A549 (cell line): Measurements from ENCODE around the gene ABCB11. TPM values are rescaled to one million over a fixed set of nuclear protein-coding genes. Genes with fewer than 3 reads are reported as not detected.

Source experiments
- ATAC-seq, 2 experiments: fragments of 200-7000 bp in 1 of 2; fragments of >200 bp in 1 of 2; cut with Nextera tagmentation in 1 of 2; cut with Tn5 transposase in 1 of 2; 3 replicates each; pipeline versions ENCODE4 v1.8.0 to v1.9.1; 2018 to 2020; ENCODE audit warnings: mild to moderate bottlenecking in 1 of 2, moderate library complexity in 1 of 2
- CTCF ChIA-PET: fragments of 300-600 bp; sonication (Branson Sonifier 250); formaldehyde crosslinking; extraction: SDS; loops from one replicate; lab custom pipeline; 2021; ENCODE audit warnings: antibody characterized with exemption, inconsistent platforms; lab: Yijun Ruan, JAX
- POLR2A ChIA-PET: fragments of 350-600 bp; formaldehyde crosslinking; extraction: SDS; loops from one replicate; lab custom pipeline; 2021; ENCODE audit warnings: antibody characterized with exemption, inconsistent platforms; lab: Yijun Ruan, JAX
- DNase-seq, 2 experiments: peaks; one replicate each; pipeline versions ENCODE4 v3.0.0 to v3.0.0-alpha.2; 2011 to 2016; ENCODE audit warnings: low read depth in 1 of 2, low spot score in 1 of 2
- FAIRE-seq: peaks from 2 replicates; lab custom pipeline; 2011; peaks lifted over from hg19 to GRCh38; lab: Jason Lieb, UNC
- H3K27ac ChIP-seq, 2 experiments: fragments of >200 bp; sonication (Bioruptor Twin); formaldehyde crosslinking; 3 replicates each; pipeline ENCODE4 v1.5.1; 2016 to 2017
- H3K4me1 ChIP-seq: fragments of >200 bp; sonication (Bioruptor Twin); formaldehyde crosslinking; 3 replicates; pipeline ENCODE4 v1.6.1; 2016
- H3K4me2 ChIP-seq: fragments of >200 bp; sonication (Bioruptor Twin); formaldehyde crosslinking; 3 replicates; pipeline ENCODE4 v1.6.1; 2016
- H3K4me3 ChIP-seq: fragments of >200 bp; sonication (Bioruptor Twin); formaldehyde crosslinking; 3 replicates; pipeline ENCODE4 v1.5.1; 2016
- H3K9me3 ChIP-seq: fragments of >200 bp; sonication (Bioruptor Twin); formaldehyde crosslinking; 3 replicates; pipeline ENCODE4 v1.6.1; 2016
- CBX2 ChIP-seq: fragments of 200-600 bp; sonication (generic); IDR thresholded peaks from 2 replicates; pipeline ENCODE4 v1.6.1; 2016; ENCODE audit warnings: low read depth, mild to moderate bottlenecking, borderline replicate concordance
- ELK1 ChIP-seq: fragments of 150-350 bp; IDR thresholded peaks from 2 replicates; pipeline ENCODE4 v1.6.1; 2014; ENCODE audit warnings: low read depth, mild to moderate bottlenecking, low read length
- EP300 ChIP-seq, 2 experiments: fragments of >200 bp; sonication (Bioruptor Twin); formaldehyde crosslinking; IDR thresholded peaks; 2 replicates in 1 of 2; 3 replicates in 1 of 2; pipeline ENCODE4 v1.6.1; 2016 to 2017
- FOXS1 ChIP-seq: fragments of 250-450 bp; sonication (Bioruptor Pico); IDR thresholded peaks from 2 replicates; pipeline ENCODE4 v1.5.0; 2020; ENCODE audit warnings: mild to moderate bottlenecking, moderate library complexity
- HDAC2 ChIP-seq: fragments of 200-600 bp; sonication (generic); IDR thresholded peaks from 2 replicates; pipeline ENCODE4 v1.6.1; 2016
- HOXA7 ChIP-seq: fragments of 250-450 bp; sonication (Bioruptor Pico); IDR thresholded peaks from 2 replicates; pipeline ENCODE4 v1.5.0; 2020; ENCODE audit warnings: mild to moderate bottlenecking, moderate library complexity
- HOXB13 ChIP-seq: fragments of 250-450 bp; sonication (Bioruptor Pico); IDR thresholded peaks from 2 replicates; pipeline ENCODE4 v1.5.0; 2020; ENCODE audit warnings: low read depth, mild to moderate bottlenecking, moderate library complexity
- JUN ChIP-seq, 2 experiments: fragments of >200 bp; sonication (Bioruptor Twin); formaldehyde crosslinking; IDR thresholded peaks; 2 replicates in 1 of 2; 3 replicates in 1 of 2; pipeline ENCODE4 v1.6.1; 2016 to 2017
- KDM5A ChIP-seq: fragments of 200-600 bp; sonication (generic); IDR thresholded peaks from 2 replicates; pipeline ENCODE4 v1.6.1; 2016; ENCODE audit warnings: antibody characterized with exemption, mild to moderate bottlenecking
- MAFK ChIP-seq: fragments of 450-650 bp; IDR thresholded peaks from 2 replicates; pipeline ENCODE4 v1.6.1; 2014; ENCODE audit not compliant: partially characterized antibody
- NFE2L2 ChIP-seq: fragments of 150-350 bp; conservative IDR thresholded peaks from 2 replicates; pipeline ENCODE4 v1.6.1; 2014; ENCODE audit warnings: low read length
- NPAS2 ChIP-seq: fragments of 250-450 bp; sonication (Bioruptor Pico); IDR thresholded peaks from 2 replicates; pipeline ENCODE4 v1.8.0; 2022; ENCODE audit warnings: mild to moderate bottlenecking, moderate library complexity, borderline replicate concordance
- PBX3 ChIP-seq: IDR thresholded peaks from 2 replicates; pipeline ENCODE4 v1.6.1; 2012
- RAD21 ChIP-seq, 2 experiments: fragments of >200 bp in 1 of 2; sonication (Bioruptor Twin) in 1 of 2; formaldehyde crosslinking in 1 of 2; IDR thresholded peaks in 1 of 2; conservative IDR thresholded peaks in 1 of 2; 2 replicates in 1 of 2; 3 replicates in 1 of 2; pipeline ENCODE4 v1.6.1; 2012 to 2018; ENCODE audit warnings: inconsistent platforms in 1 of 2
- RARB ChIP-seq: fragments of 250-450 bp; sonication (Bioruptor Pico); IDR thresholded peaks from 2 replicates; pipeline ENCODE4 v1.8.0; 2021; ENCODE audit warnings: mild to moderate bottlenecking, moderate library complexity
- RCOR1 ChIP-seq: fragments of 150-350 bp; IDR thresholded peaks from 2 replicates; pipeline ENCODE4 v1.6.1; 2014; ENCODE audit warnings: antibody characterized with exemption, low read length, low read depth
- RFX5 ChIP-seq: fragments of 450-650 bp; IDR thresholded peaks from 2 replicates; pipeline ENCODE4 v1.7.1; 2014; ENCODE audit warnings: antibody characterized with exemption, mild to moderate bottlenecking, moderate library complexity
- SMC3 ChIP-seq: fragments of >200 bp; sonication (Bioruptor Twin); formaldehyde crosslinking; IDR thresholded peaks from 3 replicates; pipeline ENCODE4 v1.6.1; 2018; ENCODE audit warnings: inconsistent platforms
- TP53 ChIP-seq: fragments of 250-450 bp; sonication (Bioruptor Pico); IDR thresholded peaks from 2 replicates; pipeline ENCODE4 v1.5.0; 2021; ENCODE audit warnings: mild to moderate bottlenecking, moderate library complexity
- ZFP36 ChIP-seq: fragments of 450-650 bp; IDR thresholded peaks from 2 replicates; pipeline ENCODE4 v1.6.1; 2014; ENCODE audit warnings: borderline replicate concordance; ENCODE audit not compliant: partially characterized antibody
- ZNF302 ChIP-seq: fragments of 250-450 bp; sonication (Bioruptor Pico); IDR thresholded peaks from 2 replicates; pipeline ENCODE4 v1.9.0; 2021; ENCODE audit warnings: inconsistent platforms, mild to moderate bottlenecking, moderate library complexity
- WGBS: methylation state at CpG from one replicate; pipeline ENCODE4 v1.1.6; 2017; ENCODE audit errors: missing lambda C conversion rate; 5-methylcytosine and 5-hydroxymethylcytosine counted together
- polyA plus RNA-seq, 4 experiments: library from polyadenylated mRNA; depleted of rRNA in 3 of 4; stranded (reverse); fragments of >200 nt; fragmentation: RNase III in 1 of 4; extraction: RNeasy Plus Mini Kit Qiagen cat#74134 plus additional on column Dnase treatment in 1 of 4; gene quantifications; 2 replicates in 3 of 4; 3 replicates in 1 of 4; pipeline ENCODE4 v1.2.3, GENCODE V29; 2011 to 2017
- TF ChIP-seq, protein P1 (sequence below): fragments of >200 bp; sonication (Bioruptor Twin); formaldehyde crosslinking; IDR thresholded peaks from 3 replicates; pipeline ENCODE4 v1.5.1; 2016
- TF ChIP-seq, protein P2 (sequence below): fragments of 250-450 bp; sonication (Bioruptor Pico); IDR thresholded peaks from 2 replicates; pipeline ENCODE4 v1.5.0; 2020; ENCODE audit warnings: low read depth, mild to moderate bottlenecking, moderate library complexity
- TF ChIP-seq, protein P3 (sequence below): fragments of >200 bp; sonication (Bioruptor Twin); formaldehyde crosslinking; IDR thresholded peaks from 2 replicates; pipeline ENCODE4 v1.6.1; 2016

The ABCB11 gene
- polyA plus RNA-seq, 2 of the 4 experiments (the other 2 are of a cell fraction), result not detected

GRCh38 chr2:168920504-168921157 lies 110.5 kb downstream of the ABCB11 start:
- ChIA-PET CTCF (interaction anchor here (0.7 to 3.1 kb wide), 20 partner anchors 9 to 1540 kb away, joined by 3 to 19 read pairs (median 3); no protein-coding TSS in a partner anchor), POLR2A (no interaction called here)
- ATAC-seq, result peak in 1 of 2 experiments; percentile 67; a peak in 3 of 6 replicates
- no peak for FAIRE-seq
- Histone ChIP-seq H3K4me3 (no peak overlapping the region), H3K4me2 (no peak overlapping the region), H3K4me1 (no peaks in the 10 kb centered on the region), H3K27ac (no peak overlapping the region), H3K9me3 (peaks cover 8% of the 10 kb centered on the region; the same call in 1 of the 3 replicates)
- TF ChIP-seq CBX2, result no peak
- no peak for TF ChIP-seq ZNF302
- TF ChIP-seq, protein P1, sequence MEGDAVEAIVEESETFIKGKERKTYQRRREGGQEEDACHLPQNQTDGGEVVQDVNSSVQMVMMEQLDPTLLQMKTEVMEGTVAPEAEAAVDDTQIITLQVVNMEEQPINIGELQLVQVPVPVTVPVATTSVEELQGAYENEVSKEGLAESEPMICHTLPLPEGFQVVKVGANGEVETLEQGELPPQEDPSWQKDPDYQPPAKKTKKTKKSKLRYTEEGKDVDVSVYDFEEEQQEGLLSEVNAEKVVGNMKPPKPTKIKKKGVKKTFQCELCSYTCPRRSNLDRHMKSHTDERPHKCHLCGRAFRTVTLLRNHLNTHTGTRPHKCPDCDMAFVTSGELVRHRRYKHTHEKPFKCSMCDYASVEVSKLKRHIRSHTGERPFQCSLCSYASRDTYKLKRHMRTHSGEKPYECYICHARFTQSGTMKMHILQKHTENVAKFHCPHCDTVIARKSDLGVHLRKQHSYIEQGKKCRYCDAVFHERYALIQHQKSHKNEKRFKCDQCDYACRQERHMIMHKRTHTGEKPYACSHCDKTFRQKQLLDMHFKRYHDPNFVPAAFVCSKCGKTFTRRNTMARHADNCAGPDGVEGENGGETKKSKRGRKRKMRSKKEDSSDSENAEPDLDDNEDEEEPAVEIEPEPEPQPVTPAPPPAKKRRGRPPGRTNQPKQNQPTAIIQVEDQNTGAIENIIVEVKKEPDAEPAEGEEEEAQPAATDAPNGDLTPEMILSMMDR, result peak; percentile 70
- TF ChIP-seq RAD21 (conservative IDR thresholded peaks at IDR 0.05 in 1 of 2, IDR thresholded peaks at IDR 0.05 in 1 of 2), result peak; percentile 79 to 82
- peak; percentile 85 for TF ChIP-seq SMC3
- WGBS, result 7% methylated on average over 4 of the region's 4 CpGs
- peak; percentile 6 to 41 for DNase-seq

GRCh38 chr2:168916331-168916675 lies 114.8 kb downstream of the ABCB11 start:
- no peak overlapping the region for H3K4me2 ChIP-seq
- WGBS, result 38% methylated on average over 4 of the region's 4 CpGs
- POLR2A ChIA-PET, result no interaction called here
- FAIRE-seq, result no peak
- no peak for ATAC-seq
- TF ChIP-seq RCOR1 (no peak), NFE2L2 (no peak), FOXS1 (CRISPR knock-in tag) (no peak), ZFP36 (no peak), HOXA7 (no peak), JUN (IDR thresholded peaks at IDR 0.05) (no peak), ELK1 (no peak)
- TF ChIP-seq, protein P1, result no peak
- TF ChIP-seq, protein P2, sequence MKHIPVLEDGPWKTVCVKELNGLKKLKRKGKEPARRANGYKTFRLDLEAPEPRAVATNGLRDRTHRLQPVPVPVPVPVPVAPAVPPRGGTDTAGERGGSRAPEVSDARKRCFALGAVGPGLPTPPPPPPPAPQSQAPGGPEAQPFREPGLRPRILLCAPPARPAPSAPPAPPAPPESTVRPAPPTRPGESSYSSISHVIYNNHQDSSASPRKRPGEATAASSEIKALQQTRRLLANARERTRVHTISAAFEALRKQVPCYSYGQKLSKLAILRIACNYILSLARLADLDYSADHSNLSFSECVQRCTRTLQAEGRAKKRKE (CRISPR knock-in tag), result no peak
- CTCF ChIA-PET, result no interaction called here
- H3K4me1 ChIP-seq, result no peaks in the 10 kb centered on the region
- H3K9me3 ChIP-seq, result peaks cover 12% of the 10 kb centered on the region; the same call in 2 of the 3 replicates
- H3K27ac ChIP-seq, result no peak overlapping the region
- no peak overlapping the region for H3K4me3 ChIP-seq
- DNase-seq, result no peak

DNA sequence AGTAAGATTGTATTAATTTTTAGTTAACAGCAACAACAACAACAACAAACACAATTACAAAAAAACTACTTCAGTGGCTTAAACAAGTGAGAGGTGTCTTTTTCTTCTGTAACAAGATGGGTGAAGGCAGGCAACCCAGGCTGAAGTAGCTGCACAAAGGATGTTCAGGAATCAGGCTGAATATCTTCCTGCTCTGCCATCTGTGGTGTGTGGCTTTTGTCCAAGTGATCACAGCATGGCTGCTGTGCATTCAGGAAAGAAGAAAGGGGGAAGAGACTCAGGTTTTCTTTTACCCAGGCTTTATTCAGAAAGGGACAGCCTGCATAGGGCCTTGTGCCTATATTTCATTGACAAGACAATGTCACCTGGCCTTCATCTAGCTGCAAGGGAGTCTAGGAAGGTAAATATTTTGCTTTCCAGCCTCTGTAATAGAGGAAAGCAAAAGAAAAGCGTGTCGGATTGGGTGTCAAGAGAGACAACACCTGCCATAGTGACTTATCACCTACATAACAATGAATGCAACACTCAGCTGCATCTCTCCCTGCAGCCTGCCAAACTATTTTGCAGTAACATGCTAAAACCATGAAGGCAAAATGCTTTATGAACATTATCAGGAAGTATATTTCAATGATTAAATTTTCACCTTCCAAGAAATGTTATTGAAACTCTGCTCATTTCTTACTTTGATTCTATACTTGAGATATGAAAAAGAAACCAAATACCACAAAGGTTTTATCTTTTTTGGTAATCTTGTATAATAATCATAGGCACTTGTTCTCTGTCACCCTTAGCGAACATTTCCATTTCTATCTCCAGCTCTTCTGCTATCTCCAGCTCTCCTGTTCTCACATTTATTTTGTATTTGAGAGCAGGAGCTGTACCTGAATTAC lies 115.4 kb downstream of the ABCB11 start:
- FAIRE-seq, result no peak
- TF ChIP-seq RCOR1 (no peak), MAFK (no peak), TP53 (CRISPR knock-in tag) (no peak), NPAS2 (CRISPR knock-in tag) (no peak), EP300 (IDR thresholded peaks at IDR 0.05) (no peak), HOXB13 (CRISPR knock-in tag) (no peak), ZFP36 (no peak), FOXS1 (CRISPR knock-in tag) (no peak), HOXA7 (no peak), KDM5A (no peak), PBX3 (no peak), RARB (CRISPR knock-in tag) (no peak), HDAC2 (no peak), RFX5 (no peak)
- TF ChIP-seq, protein P3, sequence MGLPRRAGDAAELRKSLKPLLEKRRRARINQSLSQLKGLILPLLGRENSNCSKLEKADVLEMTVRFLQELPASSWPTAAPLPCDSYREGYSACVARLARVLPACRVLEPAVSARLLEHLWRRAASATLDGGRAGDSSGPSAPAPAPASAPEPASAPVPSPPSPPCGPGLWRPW, result no peak

More for the DNA sequence above, 115.4 kb downstream of the ABCB11 start:
- no peak overlapping the region for H3K4me2 ChIP-seq
- no peaks in the 10 kb centered on the region for H3K4me1 ChIP-seq
- ATAC-seq (no peak), DNase-seq (no peak)
- peaks cover 12% of the 10 kb centered on the region; the same call in 2 of the 3 replicates for H3K9me3 ChIP-seq
- ChIA-PET POLR2A (no interaction called here), CTCF (no interaction called here)
- H3K4me3 ChIP-seq, result no peak overlapping the region
- H3K27ac ChIP-seq, result no peak overlapping the region
- WGBS, result 57% methylated on average over 3 of the region's 3 CpGs
